Measurements from ENCODE around the gene ISL1. TPM values are rescaled to one million over a fixed set of nuclear protein-coding genes. Genes with fewer than 3 reads are reported as not detected.

The ISL1 gene
- total RNA-seq, 2 experiments from 2014 or later, result not detected

DNA sequence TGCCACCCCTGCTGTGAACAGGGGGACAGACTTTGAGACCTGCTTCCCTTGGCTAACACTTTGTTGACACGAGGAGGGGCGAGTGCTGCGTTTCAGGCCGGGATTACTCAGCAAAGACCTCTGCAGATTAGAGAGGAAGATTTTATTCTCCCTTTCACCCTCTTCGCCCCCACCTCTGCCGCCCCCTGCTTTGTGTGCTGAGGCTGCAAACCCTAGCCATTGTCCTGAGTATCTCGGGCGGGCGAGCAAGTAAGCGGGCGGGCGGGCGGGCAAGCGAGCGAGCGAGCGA, 6.0 kb downstream of the ISL1 start:
- H3K27me3 Mint-ChIP-seq (ENCODE audit: low read depth), result peaks cover 63% of the 10 kb centered on the region
- H3K4me1 Mint-ChIP-seq (ENCODE audit: low read depth), result no peaks in the 10 kb centered on the region
- no peak overlapping the region for H3K4me3 Mint-ChIP-seq
- ChIA-PET POLR2A (no interaction called here), CTCF (no interaction called here)
- DNase-seq (no peak), ATAC-seq (no peak)
- no peak overlapping the region for H3K27ac Mint-ChIP-seq
- H3K36me3 Mint-ChIP-seq (ENCODE audit: low read depth), result no peaks in the 10 kb centered on the region
- no peaks in the 10 kb centered on the region for H3K9me3 Mint-ChIP-seq (ENCODE audit: insufficient read depth)

DNA sequence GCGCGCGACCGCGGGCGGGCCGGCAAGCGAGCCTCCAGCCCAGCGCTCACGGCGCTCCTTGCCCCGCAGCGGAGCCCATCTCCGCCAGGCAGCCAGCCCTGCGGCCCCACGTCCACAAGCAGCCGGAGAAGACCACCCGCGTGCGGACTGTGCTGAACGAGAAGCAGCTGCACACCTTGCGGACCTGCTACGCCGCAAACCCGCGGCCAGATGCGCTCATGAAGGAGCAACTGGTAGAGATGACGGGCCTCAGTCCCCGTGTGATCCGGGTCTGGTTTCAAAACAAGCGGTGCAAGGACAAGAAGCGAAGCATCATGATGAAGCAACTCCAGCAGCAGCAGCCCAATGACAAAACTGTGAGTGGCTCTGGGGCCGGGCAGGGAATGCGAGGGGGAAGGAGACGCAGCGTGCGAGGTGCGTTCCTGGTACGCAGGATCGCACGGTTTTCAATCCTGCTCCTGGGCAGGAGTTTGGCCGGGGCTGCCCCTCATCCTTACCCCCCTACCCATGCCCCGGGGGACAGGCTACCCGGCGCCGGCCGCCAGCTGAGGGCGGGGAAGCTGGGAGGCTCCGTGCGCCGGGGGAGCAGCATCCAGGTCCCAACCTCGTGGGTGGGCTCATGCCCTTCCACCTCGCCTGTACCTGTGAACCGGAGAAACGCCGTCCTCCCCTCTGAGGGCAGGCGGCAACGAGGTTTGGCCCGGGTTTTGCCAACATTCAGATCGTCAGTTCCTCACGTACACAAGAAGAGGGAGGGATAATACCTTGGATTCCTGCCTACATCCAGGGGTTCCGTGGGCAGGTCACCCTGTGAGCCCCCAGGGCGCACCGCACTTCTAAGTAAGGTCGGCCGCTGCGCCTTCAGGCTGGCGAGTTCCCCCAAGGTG, 6.6 kb downstream of the ISL1 start:
- DNase-seq (no peak), ATAC-seq (no peak)
- no peaks in the 10 kb centered on the region for H3K36me3 Mint-ChIP-seq (ENCODE audit: low read depth)
- no peak overlapping the region for H3K4me3 Mint-ChIP-seq
- no peaks in the 10 kb centered on the region for H3K9me3 Mint-ChIP-seq (ENCODE audit: insufficient read depth)
- ChIA-PET CTCF (no interaction called here), POLR2A (no interaction called here)
- no peaks in the 10 kb centered on the region for H3K4me1 Mint-ChIP-seq (ENCODE audit: low read depth)
- peaks cover 61% of the 10 kb centered on the region for H3K27me3 Mint-ChIP-seq (ENCODE audit: low read depth)
- H3K27ac Mint-ChIP-seq, result no peak overlapping the region

DNA sequence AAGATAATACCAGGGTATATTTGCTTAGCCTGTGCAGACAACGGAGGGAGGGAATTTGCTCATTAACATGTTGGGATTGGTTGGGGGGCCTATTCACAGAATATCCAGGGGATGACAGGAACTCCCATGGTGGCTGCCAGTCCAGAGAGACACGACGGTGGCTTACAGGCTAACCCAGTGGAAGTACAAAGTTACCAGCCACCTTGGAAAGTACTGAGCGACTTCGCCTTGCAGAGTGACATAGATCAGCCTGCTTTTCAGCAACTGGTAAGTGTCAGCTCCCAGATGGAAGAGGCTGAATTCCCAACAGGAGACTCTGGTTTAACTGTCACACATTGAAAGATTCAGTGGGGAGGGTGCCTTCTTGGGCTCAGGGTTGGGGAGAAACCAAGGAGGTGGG, 7.9 kb downstream of the ISL1 start:
- no peaks in the 10 kb centered on the region for H3K36me3 Mint-ChIP-seq (ENCODE audit: low read depth)
- ChIA-PET POLR2A (no interaction called here), CTCF (no interaction called here)
- DNase-seq (no peak), ATAC-seq (no peak)
- H3K27me3 Mint-ChIP-seq (ENCODE audit: low read depth), result peaks cover 63% of the 10 kb centered on the region
- no peaks in the 10 kb centered on the region for H3K9me3 Mint-ChIP-seq (ENCODE audit: insufficient read depth)
- H3K4me1 Mint-ChIP-seq (ENCODE audit: low read depth), result no peaks in the 10 kb centered on the region
- no peak overlapping the region for H3K27ac Mint-ChIP-seq
- no peak overlapping the region for H3K4me3 Mint-ChIP-seq

DNA sequence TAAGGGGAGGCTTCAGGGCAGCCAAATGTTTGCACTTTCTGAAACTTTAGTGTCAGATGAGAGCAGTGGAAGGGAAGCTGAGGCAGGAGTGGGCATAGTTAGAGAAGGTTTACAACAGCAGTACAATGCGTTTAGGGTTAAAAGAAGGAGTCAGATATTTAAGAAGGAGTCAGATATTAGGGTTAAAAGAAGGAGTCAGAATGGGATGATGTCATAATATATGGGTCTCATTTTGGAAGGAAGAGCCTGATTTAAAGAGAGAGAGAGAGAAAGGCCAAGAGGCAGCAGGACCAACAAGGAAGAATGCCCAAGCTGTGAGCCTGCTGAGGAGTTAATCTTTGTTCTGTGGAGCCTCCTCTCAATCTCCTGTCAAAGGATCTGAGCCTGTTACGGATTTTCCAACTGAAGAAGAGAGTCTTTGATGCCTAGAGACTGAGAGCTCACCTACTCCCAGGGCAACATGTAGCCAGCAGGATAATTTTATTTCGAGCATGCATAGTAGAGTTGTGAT, 9.5 kb downstream of the ISL1 start:
- Mint-ChIP-seq H3K36me3 (ENCODE audit: low read depth) (no peaks in the 10 kb centered on the region), H3K9me3 (ENCODE audit: insufficient read depth) (no peaks in the 10 kb centered on the region), H3K27me3 (ENCODE audit: low read depth) (peaks cover 59% of the 10 kb centered on the region), H3K4me3 (no peak overlapping the region), H3K4me1 (ENCODE audit: low read depth) (no peaks in the 10 kb centered on the region), H3K27ac (no peak overlapping the region)
- ChIA-PET POLR2A (no interaction called here), CTCF (no interaction called here)
- ATAC-seq (no peak), DNase-seq (no peak)

DNA sequence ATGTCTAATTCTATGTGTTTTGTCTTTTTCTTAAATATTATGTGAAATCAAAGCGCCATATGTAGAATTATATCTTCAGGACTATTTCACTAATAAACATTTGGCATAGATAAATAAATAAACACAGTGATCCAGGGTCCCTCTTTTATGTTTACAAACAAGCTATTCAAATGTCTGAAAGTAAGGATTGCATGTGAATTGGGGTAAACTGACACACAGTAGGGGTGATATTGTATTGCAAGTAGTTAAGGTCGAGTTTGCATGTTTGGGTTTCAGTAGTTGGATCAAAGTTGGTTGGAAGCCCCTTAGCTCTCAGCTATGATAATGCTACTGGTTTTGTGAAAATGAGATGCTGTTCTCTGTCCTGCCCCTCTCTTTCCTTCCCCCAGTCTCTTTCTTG, 11.4 kb downstream of the ISL1 start:
- ATAC-seq, result no peak
- ChIA-PET POLR2A (no interaction called here), CTCF (interaction anchor here (0.7 kb wide), 1 partner anchor 14 kb away, joined by 3 read pairs; no protein-coding TSS in a partner anchor)
- H3K27me3 Mint-ChIP-seq (ENCODE audit: low read depth), result peaks cover 62% of the 10 kb centered on the region
- no peaks in the 10 kb centered on the region for H3K4me1 Mint-ChIP-seq (ENCODE audit: low read depth)
- no peak overlapping the region for H3K27ac Mint-ChIP-seq
- no peak overlapping the region for H3K4me3 Mint-ChIP-seq
- no peaks in the 10 kb centered on the region for H3K36me3 Mint-ChIP-seq (ENCODE audit: low read depth)
- DNase-seq, result no peak
- no peaks in the 10 kb centered on the region for H3K9me3 Mint-ChIP-seq (ENCODE audit: insufficient read depth)

DNA sequence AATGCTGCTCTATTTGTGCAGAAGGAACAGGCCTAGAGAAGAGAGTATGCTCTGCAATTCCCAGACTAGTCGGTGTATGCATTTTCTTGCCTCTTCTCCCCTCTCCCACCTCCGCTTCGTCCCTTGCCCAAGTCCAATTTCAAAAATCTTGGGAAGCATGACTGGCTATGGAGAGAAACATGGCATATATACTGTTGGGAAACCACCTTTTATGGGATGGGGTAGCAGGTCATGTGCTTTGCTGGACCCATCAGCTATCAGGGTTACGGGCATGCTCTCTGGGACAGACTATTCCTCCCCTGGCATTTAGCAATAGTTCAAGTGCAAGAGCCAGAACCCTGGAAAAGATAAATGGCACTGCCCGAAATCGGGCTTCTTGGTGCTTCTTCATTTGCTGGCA, 12.0 kb downstream of the ISL1 start:
- ATAC-seq (no peak), DNase-seq (no peak)
- ChIA-PET CTCF (interaction anchor here (0.7 kb wide), 1 partner anchor 14 kb away, joined by 3 read pairs; no protein-coding TSS in a partner anchor), POLR2A (no interaction called here)
- no peak overlapping the region for H3K4me3 Mint-ChIP-seq
- no peaks in the 10 kb centered on the region for H3K4me1 Mint-ChIP-seq (ENCODE audit: low read depth)
- no peak overlapping the region for H3K27ac Mint-ChIP-seq
- no peaks in the 10 kb centered on the region for H3K36me3 Mint-ChIP-seq (ENCODE audit: low read depth)
- peaks cover 65% of the 10 kb centered on the region for H3K27me3 Mint-ChIP-seq (ENCODE audit: low read depth)
- H3K9me3 Mint-ChIP-seq (ENCODE audit: insufficient read depth), result no peaks in the 10 kb centered on the region

DNA sequence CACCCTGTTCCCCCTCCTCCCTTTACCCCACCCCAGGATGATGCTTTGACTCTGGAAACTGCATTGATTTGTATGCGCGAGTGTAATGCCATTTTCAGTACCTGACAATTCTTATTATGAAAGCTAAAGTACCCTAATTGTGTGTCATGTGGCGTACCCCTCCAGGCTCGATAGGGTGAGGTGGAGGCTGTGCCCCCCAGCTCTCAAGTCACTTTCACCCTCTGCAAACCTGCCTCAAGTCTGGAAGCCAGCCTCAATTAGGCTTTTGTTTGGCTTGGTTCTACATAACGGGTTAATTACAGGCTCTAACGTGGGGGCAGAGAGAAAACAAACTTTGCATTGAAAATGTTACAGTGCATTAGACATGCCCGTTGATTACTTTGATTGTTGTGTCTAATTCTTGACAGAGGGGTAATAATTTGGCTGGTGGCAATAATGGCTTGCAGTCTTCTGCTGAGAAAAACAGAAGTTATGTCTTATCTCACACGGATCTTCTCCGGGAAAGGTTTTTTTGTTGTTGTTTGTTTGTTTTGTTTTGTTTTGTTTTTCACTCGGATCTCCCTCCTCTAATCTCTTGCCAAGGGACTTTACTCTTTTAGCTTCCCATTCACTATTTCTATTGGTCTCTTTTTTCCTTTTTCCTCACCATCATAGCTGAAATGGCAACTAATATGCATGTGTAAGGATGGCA, 12.6 kb downstream of the ISL1 start:
- no peaks in the 10 kb centered on the region for H3K9me3 Mint-ChIP-seq (ENCODE audit: insufficient read depth)
- H3K4me3 Mint-ChIP-seq, result no peak overlapping the region
- no peaks in the 10 kb centered on the region for H3K36me3 Mint-ChIP-seq (ENCODE audit: low read depth)
- H3K4me1 Mint-ChIP-seq (ENCODE audit: low read depth), result no peaks in the 10 kb centered on the region
- DNase-seq (no peak), ATAC-seq (no peak)
- POLR2A ChIA-PET, result no interaction called here
- CTCF ChIA-PET, result no interaction called here
- no peak overlapping the region for H3K27ac Mint-ChIP-seq
- H3K27me3 Mint-ChIP-seq (ENCODE audit: low read depth), result peaks cover 66% of the 10 kb centered on the region

DNA sequence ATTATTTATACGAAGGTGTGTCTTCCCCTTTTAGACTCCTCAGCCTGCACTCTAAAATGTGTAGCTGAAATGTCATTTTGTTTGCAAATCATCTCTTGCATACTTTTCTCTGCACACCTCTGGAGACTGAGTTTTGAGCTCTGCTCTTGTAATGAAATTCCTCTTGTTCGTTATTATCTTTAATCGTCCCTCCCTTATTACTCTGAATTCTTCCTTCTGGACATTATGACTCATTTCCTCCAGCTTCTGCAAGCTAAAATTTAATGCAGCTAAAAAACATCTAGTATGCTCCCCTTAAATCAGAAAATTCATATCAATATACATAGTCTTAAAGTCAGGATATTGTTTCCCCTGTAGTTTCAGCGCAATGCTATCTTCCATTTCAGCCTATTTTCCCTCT, 13.5 kb downstream of the ISL1 start:
- H3K4me1 Mint-ChIP-seq (ENCODE audit: low read depth), result no peaks in the 10 kb centered on the region
- ChIA-PET POLR2A (no interaction called here), CTCF (no interaction called here)
- H3K9me3 Mint-ChIP-seq (ENCODE audit: insufficient read depth), result no peaks in the 10 kb centered on the region
- no peak overlapping the region for H3K4me3 Mint-ChIP-seq
- no peaks in the 10 kb centered on the region for H3K36me3 Mint-ChIP-seq (ENCODE audit: low read depth)
- DNase-seq, result no peak
- no peak for ATAC-seq
- H3K27me3 Mint-ChIP-seq (ENCODE audit: low read depth), result peaks cover 61% of the 10 kb centered on the region
- no peak overlapping the region for H3K27ac Mint-ChIP-seq

DNA sequence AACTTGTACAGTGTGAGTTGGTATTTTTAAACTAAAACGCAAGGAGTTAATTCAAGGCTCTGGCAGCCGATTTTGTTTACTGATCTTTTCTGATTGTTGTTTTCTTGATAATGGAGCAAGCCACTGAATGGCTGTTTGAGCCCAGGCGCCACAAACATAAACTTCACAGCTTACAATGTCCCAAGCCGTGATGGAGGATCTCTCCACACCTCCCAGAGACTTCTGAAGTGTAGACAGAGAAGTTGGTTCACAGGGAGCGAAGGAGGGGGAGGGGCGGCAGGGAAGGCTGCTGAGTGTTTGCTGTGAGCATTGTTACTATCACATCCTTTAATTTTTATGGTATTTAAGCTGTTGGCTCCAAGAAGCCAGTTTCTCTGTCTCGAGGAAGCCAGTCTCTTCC, 14.7 kb downstream of the ISL1 start:
- H3K4me1 Mint-ChIP-seq (ENCODE audit: low read depth), result no peaks in the 10 kb centered on the region
- no peak overlapping the region for H3K27ac Mint-ChIP-seq
- ATAC-seq (no peak), DNase-seq (no peak)
- peaks cover 55% of the 10 kb centered on the region for H3K27me3 Mint-ChIP-seq (ENCODE audit: low read depth)
- H3K36me3 Mint-ChIP-seq (ENCODE audit: low read depth), result no peaks in the 10 kb centered on the region
- ChIA-PET CTCF (no interaction called here), POLR2A (no interaction called here)
- H3K4me3 Mint-ChIP-seq, result no peak overlapping the region
- no peaks in the 10 kb centered on the region for H3K9me3 Mint-ChIP-seq (ENCODE audit: insufficient read depth)

DNA sequence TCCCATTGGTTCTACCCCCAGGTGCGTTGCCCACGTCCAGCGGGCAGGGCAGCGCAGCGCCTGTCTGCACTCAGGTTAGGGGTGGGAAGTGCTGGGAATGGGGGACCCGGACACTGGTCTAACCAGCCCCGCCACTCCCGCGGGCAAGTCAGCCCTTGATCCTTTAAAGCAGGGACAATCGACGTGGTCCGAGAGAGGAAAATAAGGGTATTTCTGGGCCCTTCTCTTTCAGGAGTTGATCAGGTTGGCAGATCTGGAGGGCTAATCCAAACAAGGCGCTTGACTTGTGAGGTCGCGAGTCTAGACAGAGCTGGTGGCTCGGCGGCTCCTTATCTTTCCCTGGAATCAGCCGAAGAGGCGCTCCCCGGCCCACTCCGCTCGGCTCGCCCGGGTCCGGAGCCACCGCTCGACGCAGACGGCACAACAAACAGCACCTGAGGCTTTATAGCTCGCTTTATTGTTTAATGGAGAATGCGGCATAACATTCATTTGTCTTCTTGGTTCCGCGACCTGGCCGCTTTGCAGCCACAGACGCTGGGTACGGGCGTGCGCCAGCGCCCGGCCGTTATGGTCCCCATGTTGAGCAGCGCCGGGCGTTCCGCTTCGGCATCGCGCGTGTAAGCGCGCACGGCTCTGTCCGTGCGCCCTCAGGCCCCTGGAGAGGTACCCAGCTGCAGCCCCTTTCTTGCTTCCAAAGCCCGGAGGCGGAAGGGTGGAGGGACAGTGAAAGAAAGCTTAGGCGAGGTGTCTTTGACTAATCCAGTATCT, 15.8 kb downstream of the ISL1 start:
- ChIA-PET CTCF (no interaction called here), POLR2A (no interaction called here)
- Mint-ChIP-seq H3K4me3 (no peak overlapping the region), H3K27ac (no peak overlapping the region), H3K27me3 (ENCODE audit: low read depth) (peaks cover 53% of the 10 kb centered on the region), H3K4me1 (ENCODE audit: low read depth) (no peaks in the 10 kb centered on the region), H3K36me3 (ENCODE audit: low read depth) (no peaks in the 10 kb centered on the region), H3K9me3 (ENCODE audit: insufficient read depth) (no peaks in the 10 kb centered on the region)
- DNase-seq (no peak), ATAC-seq (no peak)

DNA sequence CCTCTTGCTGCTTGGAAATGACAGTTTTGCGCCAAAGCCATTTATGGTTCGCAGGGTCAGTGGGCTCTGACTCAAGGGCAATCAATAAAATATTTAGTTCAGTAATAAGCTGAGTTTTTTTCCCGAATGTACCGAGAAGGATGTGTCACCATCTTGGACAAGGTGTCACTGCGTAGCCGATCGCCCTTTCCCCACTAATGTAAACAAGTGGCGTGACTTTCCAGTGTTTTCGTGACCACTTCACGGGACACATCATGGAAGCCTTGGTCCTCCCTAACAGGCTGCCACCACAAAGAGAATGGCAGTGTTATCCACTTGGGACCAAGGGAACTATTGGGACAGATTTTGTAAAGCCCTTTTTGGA, 16.4 kb downstream of the ISL1 start:
- ChIA-PET CTCF (no interaction called here), POLR2A (no interaction called here)
- DNase-seq (no peak), ATAC-seq (no peak)
- no peak overlapping the region for H3K27ac Mint-ChIP-seq
- no peaks in the 10 kb centered on the region for H3K36me3 Mint-ChIP-seq (ENCODE audit: low read depth)
- H3K4me3 Mint-ChIP-seq, result no peak overlapping the region
- H3K4me1 Mint-ChIP-seq (ENCODE audit: low read depth), result no peaks in the 10 kb centered on the region
- no peaks in the 10 kb centered on the region for H3K9me3 Mint-ChIP-seq (ENCODE audit: insufficient read depth)
- H3K27me3 Mint-ChIP-seq (ENCODE audit: low read depth), result peaks cover 51% of the 10 kb centered on the region

DNA sequence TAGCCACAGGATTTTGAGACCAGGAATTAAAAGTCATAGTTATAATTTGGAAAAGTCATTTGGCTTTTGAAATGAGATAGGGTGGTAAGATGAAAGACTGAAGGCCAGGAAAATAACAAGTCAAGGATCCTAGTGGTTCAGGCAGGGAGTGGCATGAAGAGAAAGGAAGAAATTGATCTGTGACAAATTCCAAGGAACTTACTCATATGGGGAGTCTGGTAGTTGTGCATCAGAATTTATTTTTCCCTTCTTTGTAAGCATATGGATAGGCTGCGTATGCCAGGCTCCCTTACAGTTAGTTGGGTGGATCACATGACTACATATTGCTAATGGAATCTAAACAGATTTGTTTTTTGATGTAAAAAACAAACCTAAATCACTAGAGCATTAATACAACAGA, 21.0 kb downstream of the ISL1 start:
- no peak for DNase-seq
- ChIA-PET POLR2A (no interaction called here), CTCF (no interaction called here)
- Mint-ChIP-seq H3K27ac (no peak overlapping the region), H3K4me3 (no peak overlapping the region), H3K4me1 (ENCODE audit: low read depth) (no peaks in the 10 kb centered on the region), H3K27me3 (ENCODE audit: low read depth) (peaks cover 12% of the 10 kb centered on the region), H3K36me3 (ENCODE audit: low read depth) (no peaks in the 10 kb centered on the region), H3K9me3 (ENCODE audit: insufficient read depth) (no peaks in the 10 kb centered on the region)
- no peak for ATAC-seq
